GM21825 (cell line): ENCODE measurements around the gene CLEC2A.
"Not testable (repeated sequence)": the region's sequence is repeated elsewhere in the genome, so short reads cannot be mapped to it uniquely, and the experiment has no call there.

ENCODE experiments used
- ATAC-seq: cut with Tn5 transposase; IDR thresholded peaks from one replicate; pipeline ENCODE4 v1.9.1; 2021; ENCODE audit warnings: mild to moderate bottlenecking, moderate library complexity; ENCODE audit not compliant: unreplicated experiment

The CLEC2A gene

GRCh38 chr12:9932270-9932669 is at the start of gene CLEC2A:
TSS of gene CLEC2A (minus strand) at chr12:9932370. CDS start at chr12:9932329, 41 bp downstream.
- no peak for ATAC-seq

- ATAC-seq: no peak
Measured at GRCh38 chr12:9980126-9980525, 48.0 kb upstream of the CLEC2A start.

GRCh38 chr12:9977916-9978315 is 45.7 kb upstream of the CLEC2A start:
- ATAC-seq: no peak

- not testable (repeated sequence) for ATAC-seq
Measured at GRCh38 chr12:9976626-9977025, 44.5 kb upstream of the CLEC2A start.

GRCh38 chr12:9975614-9976013 is 43.4 kb upstream of the CLEC2A start:
- ATAC-seq: no peak

- not testable (repeated sequence) for ATAC-seq
Measured at GRCh38 chr12:9974731-9975130, 42.6 kb upstream of the CLEC2A start.

GRCh38 chr12:9973949-9974348 is 41.8 kb upstream of the CLEC2A start:
- no peak for ATAC-seq

GRCh38 chr12:9971181-9971580 is 39.0 kb upstream of the CLEC2A start, which contains the start of gene CLEC12A:
TSS of gene CLEC12A (plus strand) at chr12:9971409. CDS start at chr12:9971597, 188 bp downstream.
- ATAC-seq: no peak

GRCh38 chr12:9969673-9970072 is 37.5 kb upstream of the CLEC2A start:
- ATAC-seq: no peak

GRCh38 chr12:9961901-9962300 is 29.7 kb upstream of the CLEC2A start:
- ATAC-seq: no peak

GRCh38 chr12:9961106-9961505 is 28.9 kb upstream of the CLEC2A start:
- ATAC-seq: peak; percentile 79

- ATAC-seq: no peak
Measured at GRCh38 chr12:9960590-9960989, 28.4 kb upstream of the CLEC2A start.

- ATAC-seq: no peak
Measured at GRCh38 chr12:9957834-9958233, 25.7 kb upstream of the CLEC2A start.

GRCh38 chr12:9952954-9953729 is 21.0 kb upstream of the CLEC2A start:
- not testable (repeated sequence) for ATAC-seq

- no peak for ATAC-seq
Measured at GRCh38 chr12:9951026-9951675, 19.0 kb upstream of the CLEC2A start.

- peak; percentile 92 for ATAC-seq
Measured at GRCh38 chr12:9948606-9949296, 16.6 kb upstream of the CLEC2A start.

- no peak for ATAC-seq
Measured at GRCh38 chr12:9947674-9948073, 15.5 kb upstream of the CLEC2A start.

- ATAC-seq: no peak
Measured at GRCh38 chr12:9944391-9944790, 12.2 kb upstream of the CLEC2A start.

GRCh38 chr12:9943240-9943639 is 11.1 kb upstream of the CLEC2A start:
- ATAC-seq: no peak

GRCh38 chr12:9941838-9942237 is 9.7 kb upstream of the CLEC2A start:
- no peak for ATAC-seq

- no peak for ATAC-seq
Measured at GRCh38 chr12:9940375-9940774, 8.2 kb upstream of the CLEC2A start.

GRCh38 chr12:9936591-9936990 is 4.4 kb upstream of the CLEC2A start:
- no peak for ATAC-seq
